B cell (primary cell): Measurements from ENCODE around the gene GNG13. TPM values are rescaled to one million over a fixed set of nuclear protein-coding genes. Genes with fewer than 3 reads are reported as not detected.

Source experiments
- ATAC-seq: fragments of 200-7000 bp; cut with Tn5 transposase; one replicate; pipeline ENCODE4 v1.10.0; 2021; ENCODE audit warnings: low read depth, mild to moderate bottlenecking, moderate number of reproducible peaks, moderate library complexity
- CTCF ChIA-PET: fragments of 350-600 bp; sonication (Branson Sonifier 250); formaldehyde crosslinking; loops from one replicate; lab custom pipeline; 2021; ENCODE audit warnings: antibody characterized with exemption, inconsistent platforms; lab: Charles Lee
- POLR2A ChIA-PET: fragments of 350-600 bp; sonication (Branson Sonifier 250); formaldehyde crosslinking; loops from one replicate; lab custom pipeline; 2021; ENCODE audit warnings: antibody characterized with exemption; lab: Charles Lee
- DNase-seq: peaks from one replicate; pipeline ENCODE4 v3.0.0; 2013
- H2AFZ ChIP-seq: 2 replicates; pipeline ENCODE4 v1.6.1; 2012; ENCODE audit warnings: mild to moderate bottlenecking, low read depth, low read length; ENCODE audit not compliant: insufficient read depth, poor library complexity, severe bottlenecking
- H3K27ac ChIP-seq, 2 donors: 1 replicate in 1 of 2; 2 replicates in 1 of 2; pipeline ENCODE4 v1.5.1; 2012 to 2013; ENCODE audit warnings: low read length in 2 of 2, mild to moderate bottlenecking in 2 of 2, moderate library complexity in 1 of 2
- H3K27me3 ChIP-seq, 4 experiments: fragments of 200-600 bp in 1 of 4; sonication (generic) in 1 of 4; replicated peaks in 1 of 4; 1 replicate in 2 of 4; 2 replicates in 2 of 4; pipeline versions ENCODE4 v1.6.1 to v1.7.0; 2013 to 2016; ENCODE audit warnings: low read length in 3 of 4, mild to moderate bottlenecking in 2 of 4, mixed read lengths in 1 of 4, moderate library complexity in 1 of 4; ENCODE audit not compliant: insufficient read depth in 4 of 4, control insufficient read depth in 3 of 4; ENCODE audit errors: control extremely low read depth in 1 of 4
- H3K36me3 ChIP-seq, 2 experiments: replicated peaks in 1 of 2; 1 replicate in 1 of 2; 2 replicates in 1 of 2; pipeline versions ENCODE4 v1.6.1 to v1.7.1; 2013; ENCODE audit warnings: low read length in 1 of 2; ENCODE audit not compliant: insufficient read depth in 2 of 2, control insufficient read depth in 1 of 2; ENCODE audit errors: control extremely low read depth in 1 of 2, extremely low read depth in 1 of 2
- H3K4me1 ChIP-seq, 2 donors: fragments of 200-600 bp in 1 of 2; sonication (generic) in 1 of 2; 1 replicate in 1 of 2; 2 replicates in 1 of 2; pipeline versions ENCODE4 v1.5.1 to v1.6.1; 2013 to 2017; ENCODE audit warnings: low read length in 2 of 2; ENCODE audit not compliant: control insufficient read depth in 2 of 2, insufficient read depth in 2 of 2
- H3K4me2 ChIP-seq: replicated peaks from 2 replicates; pipeline ENCODE3; 2012; ENCODE audit warnings: mild to moderate bottlenecking, low read depth, low read length; ENCODE audit not compliant: poor library complexity, severe bottlenecking
- H3K4me3 ChIP-seq, 5 experiments: fragments of 200-600 bp in 1 of 5; sonication (generic) in 1 of 5; 1 replicate in 3 of 5; 2 replicates in 2 of 5; pipeline versions ENCODE4 v1.5.1 to v1.7.0; 2011 to 2016; ENCODE audit warnings: low read length in 4 of 5, mild to moderate bottlenecking in 4 of 5, low read depth in 2 of 5, control low read depth in 1 of 5, moderate library complexity in 1 of 5; ENCODE audit not compliant: insufficient read depth in 1 of 5; ENCODE audit errors: control extremely low read depth in 1 of 5, extremely low read depth in 1 of 5
- H3K79me2 ChIP-seq: fragments of 200-600 bp; sonication (generic); one replicate; pipeline ENCODE4 v1.6.0; 2016; ENCODE audit warnings: low read length; ENCODE audit not compliant: control insufficient read depth, insufficient read depth
- H3K9ac ChIP-seq: fragments of 200-600 bp; sonication (generic); 2 replicates; pipeline ENCODE4 v1.6.1; 2017; ENCODE audit warnings: mild to moderate bottlenecking, low read length, moderate library complexity
- H3K9me3 ChIP-seq, 3 donors: one replicate each; pipeline versions ENCODE4 v1.6.1 to v1.7.1; 2013; ENCODE audit warnings: low read length in 2 of 3; ENCODE audit not compliant: control insufficient read depth in 2 of 3, insufficient read depth in 1 of 3; ENCODE audit errors: control extremely low read depth in 1 of 3
- H4K20me1 ChIP-seq: 2 replicates; pipeline ENCODE4 v1.6.0; 2012; ENCODE audit warnings: mild to moderate bottlenecking, low read length; ENCODE audit not compliant: insufficient read depth, control insufficient read depth, poor library complexity, severe bottlenecking
- H3K27ac Mint-ChIP-seq: one replicate; pipeline ENCODE4 v1.8.0; 2021; ENCODE audit warnings: mixed read lengths
- H3K27me3 Mint-ChIP-seq: one replicate; pipeline ENCODE4 v1.8.0; 2021; ENCODE audit warnings: mixed read lengths
- H3K4me1 Mint-ChIP-seq: one replicate; pipeline ENCODE4 v1.8.0; 2021; ENCODE audit warnings: mixed read lengths
- H3K4me3 Mint-ChIP-seq: one replicate; pipeline ENCODE4 v1.8.0; 2021; ENCODE audit warnings: mixed read lengths
- H3K9me3 Mint-ChIP-seq: one replicate; pipeline ENCODE4 v1.8.0; 2022; ENCODE audit warnings: mixed read lengths; ENCODE audit not compliant: insufficient read depth
- EZH2 ChIP-seq: IDR thresholded peaks from 2 replicates; pipeline ENCODE4 v1.6.1; 2012; ENCODE audit warnings: borderline replicate concordance, low read depth, mild to moderate bottlenecking, moderate library complexity, low read length; ENCODE audit not compliant: insufficient read depth, poor library complexity, severe bottlenecking
- WGBS: methylation state at CpG from one replicate; pipeline ENCODE4 v1.1.5; 2013; ENCODE audit warnings: missing lambda C conversion rate; ENCODE audit not compliant: insufficient coverage; 5-methylcytosine and 5-hydroxymethylcytosine counted together
- intact Hi-C: fragments of 100-400 bp; cut with micrococcal nuclease; formaldehyde crosslinking; loops from one replicate; pipeline ENCODE4 v1.10.0; 2022
- polyA plus RNA-seq: library from polyadenylated mRNA; depleted of rRNA; stranded (reverse); fragments of >200 nt; gene quantifications from 2 replicates; pipeline ENCODE4 v1.2.3, GENCODE V29; 2012
- total RNA-seq, 2 donors: library from RNA; stranded (reverse); fragments of 120-200 nt in 1 of 2; gene quantifications; 1 replicate in 1 of 2; 2 replicates in 1 of 2; pipeline versions ENCODE4 v1.2.3 to v1.2.4, GENCODE V29; 2013 to 2022
- TF ChIP-seq, protein P1 (sequence below): fragments of 200-600 bp; IDR thresholded peaks from one replicate; pipeline ENCODE4 v1.8.0; 2022; ENCODE audit warnings: antibody characterized with exemption, mild to moderate bottlenecking

GNG13 gene
- total and polyA plus RNA-seq, 2 donors (not counting 1 experiment from before 2014, with no cell fraction given): not detected

DNA sequence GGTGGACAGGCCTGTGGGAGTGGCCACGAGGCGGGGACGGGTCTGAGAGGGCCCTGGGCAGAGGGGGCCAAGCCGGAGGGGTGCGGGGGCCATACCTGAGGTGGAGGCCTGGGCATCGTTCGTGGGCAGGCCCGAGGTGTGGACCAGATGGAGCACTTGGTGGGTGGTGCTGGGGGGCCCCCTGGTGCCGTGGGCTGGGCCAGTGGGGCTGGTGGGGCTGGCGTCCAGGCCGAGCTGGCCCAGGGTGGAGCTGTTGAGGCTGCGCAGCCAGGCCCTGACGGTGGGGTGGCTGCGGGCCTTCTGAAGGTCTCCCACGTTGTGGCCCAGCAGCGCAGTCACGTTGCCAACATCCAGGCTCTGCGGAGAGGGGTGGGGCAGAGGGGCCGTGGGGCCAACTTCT is 30.6 kb downstream of the GNG13 start:
- Mint-ChIP-seq H3K4me3 (no peak overlapping the region), H3K4me1 (no peaks in the 10 kb centered on the region), H3K27ac (no peak overlapping the region), H3K27me3 (no peaks in the 10 kb centered on the region), H3K9me3 (no peaks in the 10 kb centered on the region)
- H3K36me3 ChIP-seq: no peaks in the 10 kb centered on the region
- DNase-seq: no peak
- H3K27ac ChIP-seq: no peak overlapping the region
- ChIA-PET POLR2A (no interaction called here), CTCF (no interaction called here)
- no peaks in the 10 kb centered on the region for H3K79me2 ChIP-seq
- H3K4me2 ChIP-seq: no peak overlapping the region
- H3K4me1 ChIP-seq: peaks cover 0 to 3% of the 10 kb centered on the region in 2 donors
- H4K20me1 ChIP-seq: no peaks in the 10 kb centered on the region
- H3K4me3 ChIP-seq: no peak overlapping the region
- 95% methylated on average over 18 of the region's 19 CpGs for WGBS
- H3K27me3 ChIP-seq: peaks cover 0 to 10% (median 0%) of the 10 kb centered on the region in 4 experiments
- ATAC-seq: no peak
- intact Hi-C loops: no loop called here
- H3K9me3 ChIP-seq: no peaks in the 10 kb centered on the region
- H2AFZ ChIP-seq: no peak overlapping the region
- H3K9ac ChIP-seq: no peak overlapping the region
- TF ChIP-seq, protein P1, sequence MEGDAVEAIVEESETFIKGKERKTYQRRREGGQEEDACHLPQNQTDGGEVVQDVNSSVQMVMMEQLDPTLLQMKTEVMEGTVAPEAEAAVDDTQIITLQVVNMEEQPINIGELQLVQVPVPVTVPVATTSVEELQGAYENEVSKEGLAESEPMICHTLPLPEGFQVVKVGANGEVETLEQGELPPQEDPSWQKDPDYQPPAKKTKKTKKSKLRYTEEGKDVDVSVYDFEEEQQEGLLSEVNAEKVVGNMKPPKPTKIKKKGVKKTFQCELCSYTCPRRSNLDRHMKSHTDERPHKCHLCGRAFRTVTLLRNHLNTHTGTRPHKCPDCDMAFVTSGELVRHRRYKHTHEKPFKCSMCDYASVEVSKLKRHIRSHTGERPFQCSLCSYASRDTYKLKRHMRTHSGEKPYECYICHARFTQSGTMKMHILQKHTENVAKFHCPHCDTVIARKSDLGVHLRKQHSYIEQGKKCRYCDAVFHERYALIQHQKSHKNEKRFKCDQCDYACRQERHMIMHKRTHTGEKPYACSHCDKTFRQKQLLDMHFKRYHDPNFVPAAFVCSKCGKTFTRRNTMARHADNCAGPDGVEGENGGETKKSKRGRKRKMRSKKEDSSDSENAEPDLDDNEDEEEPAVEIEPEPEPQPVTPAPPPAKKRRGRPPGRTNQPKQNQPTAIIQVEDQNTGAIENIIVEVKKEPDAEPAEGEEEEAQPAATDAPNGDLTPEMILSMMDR: no peak
- no peak for TF ChIP-seq EZH2

GRCh38 chr16:769184-769784 is 31.2 kb downstream of the GNG13 start:
- DNase-seq: no peak
- no peak for TF ChIP-seq EZH2
- TF ChIP-seq, protein P1: no peak
- Histone ChIP-seq H3K27me3 (peaks cover 0 to 10% (median 0%) of the 10 kb centered on the region in 4 experiments), H3K4me3 (no peak overlapping the region), H3K4me1 (peaks cover 0 to 3% of the 10 kb centered on the region in 2 donors), H3K27ac (no peak overlapping the region), H3K79me2 (no peaks in the 10 kb centered on the region), H2AFZ (no peak overlapping the region), H3K9me3 (no peaks in the 10 kb centered on the region), H4K20me1 (no peaks in the 10 kb centered on the region), H3K9ac (no peak overlapping the region), H3K4me2 (peak overlapping the region; percentile 8), H3K36me3 (no peaks in the 10 kb centered on the region)
- 65% methylated on average over 14 of the region's 20 CpGs for WGBS
- no peak for ATAC-seq
- Mint-ChIP-seq H3K27ac (no peak overlapping the region), H3K4me1 (no peaks in the 10 kb centered on the region), H3K9me3 (no peaks in the 10 kb centered on the region), H3K27me3 (no peaks in the 10 kb centered on the region), H3K4me3 (no peak overlapping the region)
- ChIA-PET POLR2A (no interaction called here), CTCF (no interaction called here)
- intact Hi-C loops: no loop called here
